ENCODE results near the gene UROC1.

DNA sequence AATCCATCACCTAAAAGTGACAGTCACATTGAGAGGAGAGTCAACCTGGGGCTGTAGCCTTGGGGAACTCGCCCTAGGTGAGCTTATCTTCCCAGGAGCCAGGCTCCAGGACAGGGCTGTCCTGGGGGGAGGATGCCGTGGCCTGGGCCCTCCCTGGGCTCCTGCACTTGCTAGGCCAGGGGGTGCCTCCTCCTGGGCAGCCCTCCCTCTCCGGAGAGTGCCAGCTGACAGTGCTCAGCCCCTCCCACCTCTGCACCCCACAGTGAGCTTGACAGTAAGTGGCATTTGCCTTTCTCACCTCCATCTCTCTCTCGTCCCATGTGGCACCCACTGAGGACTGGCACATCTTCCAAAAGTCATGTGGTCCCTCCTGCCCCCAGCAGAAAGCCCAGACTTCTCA is 19.1 kb downstream of the UROC1 start:
- TF ChIP-seq, protein P1, sequence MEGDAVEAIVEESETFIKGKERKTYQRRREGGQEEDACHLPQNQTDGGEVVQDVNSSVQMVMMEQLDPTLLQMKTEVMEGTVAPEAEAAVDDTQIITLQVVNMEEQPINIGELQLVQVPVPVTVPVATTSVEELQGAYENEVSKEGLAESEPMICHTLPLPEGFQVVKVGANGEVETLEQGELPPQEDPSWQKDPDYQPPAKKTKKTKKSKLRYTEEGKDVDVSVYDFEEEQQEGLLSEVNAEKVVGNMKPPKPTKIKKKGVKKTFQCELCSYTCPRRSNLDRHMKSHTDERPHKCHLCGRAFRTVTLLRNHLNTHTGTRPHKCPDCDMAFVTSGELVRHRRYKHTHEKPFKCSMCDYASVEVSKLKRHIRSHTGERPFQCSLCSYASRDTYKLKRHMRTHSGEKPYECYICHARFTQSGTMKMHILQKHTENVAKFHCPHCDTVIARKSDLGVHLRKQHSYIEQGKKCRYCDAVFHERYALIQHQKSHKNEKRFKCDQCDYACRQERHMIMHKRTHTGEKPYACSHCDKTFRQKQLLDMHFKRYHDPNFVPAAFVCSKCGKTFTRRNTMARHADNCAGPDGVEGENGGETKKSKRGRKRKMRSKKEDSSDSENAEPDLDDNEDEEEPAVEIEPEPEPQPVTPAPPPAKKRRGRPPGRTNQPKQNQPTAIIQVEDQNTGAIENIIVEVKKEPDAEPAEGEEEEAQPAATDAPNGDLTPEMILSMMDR (conservative IDR thresholded peaks at IDR 0.05; ENCODE audit: low read depth, low read length), result no peak
- no peak for TF ChIP-seq POLR2A (IDR thresholded peaks at IDR 0.05; ENCODE audit: low read depth, low read length)
- no peak for TF ChIP-seq RFX5 (IDR thresholded peaks at IDR 0.05; ENCODE audit: low read depth, low read length)
- no peak for TF ChIP-seq FOS (IDR thresholded peaks at IDR 0.05; ENCODE audit: low read depth, low read length)
- TF ChIP-seq MAZ (IDR thresholded peaks at IDR 0.05; ENCODE audit: borderline replicate concordance, low read depth, low read length), result no peak
